Measurements from ENCODE around the gene KCNG1.
A peak's percentile ranks its signal among the peaks of the same experiment; 100 is the strongest.

The KCNG1 gene

GRCh38 chr20:50991076-50991475 lies 31.8 kb downstream of the KCNG1 start:
- no peak for TF ChIP-seq CTCF (IDR thresholded peaks at IDR 0.05; ENCODE audit: low read length, missing control alignments)

GRCh38 chr20:50987493-50988210 lies 35.3 kb downstream of the KCNG1 start:
- TF ChIP-seq CTCF (IDR thresholded peaks at IDR 0.05; ENCODE audit: low read length, missing control alignments): peak; percentile 93
- DNase-seq (ENCODE audit: low read depth): peak; percentile 93
- H3K4me3 ChIP-seq (replicated peaks; ENCODE audit: low read depth, low read length): no peak overlapping the region

More at GRCh38 chr20:50991076-50991475, 31.8 kb downstream of the KCNG1 start:
- DNase-seq (ENCODE audit: low read depth): no peak
- H3K4me3 ChIP-seq (replicated peaks; ENCODE audit: low read depth, low read length): no peak overlapping the region

- H3K4me3 ChIP-seq (replicated peaks; ENCODE audit: low read depth, low read length): no peak overlapping the region
- no peak for DNase-seq (ENCODE audit: low read depth)
- no peak for TF ChIP-seq CTCF (IDR thresholded peaks at IDR 0.05; ENCODE audit: low read length, missing control alignments)
Measured at GRCh38 chr20:50983321-50983720, 39.6 kb downstream of the KCNG1 start.

- no peak for TF ChIP-seq CTCF (IDR thresholded peaks at IDR 0.05; ENCODE audit: low read length, missing control alignments)
- DNase-seq (ENCODE audit: low read depth): peak; percentile 51
- no peak overlapping the region for H3K4me3 ChIP-seq (replicated peaks; ENCODE audit: low read depth, low read length)
Measured at GRCh38 chr20:50982363-50982762, 40.5 kb downstream of the KCNG1 start.

- no peak overlapping the region for H3K4me3 ChIP-seq (replicated peaks; ENCODE audit: low read depth, low read length)
- DNase-seq (ENCODE audit: low read depth): no peak
- no peak for TF ChIP-seq CTCF (IDR thresholded peaks at IDR 0.05; ENCODE audit: low read length, missing control alignments)
Measured at GRCh38 chr20:50981714-50982048, 41.2 kb downstream of the KCNG1 start.

GRCh38 chr20:50980851-50981713 lies 41.8 kb downstream of the KCNG1 start:
- TF ChIP-seq CTCF (IDR thresholded peaks at IDR 0.05; ENCODE audit: low read length, missing control alignments): peak; percentile 86
- no peak overlapping the region for H3K4me3 ChIP-seq (replicated peaks; ENCODE audit: low read depth, low read length)
- DNase-seq (ENCODE audit: low read depth): peak; percentile 75
